Measurements from ENCODE around the gene BORCS6. TPM values are rescaled to one million over a fixed set of nuclear protein-coding genes. Genes with fewer than 3 reads are reported as not detected.

BORCS6 gene
- total and polyA plus RNA-seq, 9 of the 15 experiments (the other 6 are each of a cell fraction or from before 2014, with no cell fraction given) = 0.01 to 7.4 (median 2.3) TPM

DNA sequence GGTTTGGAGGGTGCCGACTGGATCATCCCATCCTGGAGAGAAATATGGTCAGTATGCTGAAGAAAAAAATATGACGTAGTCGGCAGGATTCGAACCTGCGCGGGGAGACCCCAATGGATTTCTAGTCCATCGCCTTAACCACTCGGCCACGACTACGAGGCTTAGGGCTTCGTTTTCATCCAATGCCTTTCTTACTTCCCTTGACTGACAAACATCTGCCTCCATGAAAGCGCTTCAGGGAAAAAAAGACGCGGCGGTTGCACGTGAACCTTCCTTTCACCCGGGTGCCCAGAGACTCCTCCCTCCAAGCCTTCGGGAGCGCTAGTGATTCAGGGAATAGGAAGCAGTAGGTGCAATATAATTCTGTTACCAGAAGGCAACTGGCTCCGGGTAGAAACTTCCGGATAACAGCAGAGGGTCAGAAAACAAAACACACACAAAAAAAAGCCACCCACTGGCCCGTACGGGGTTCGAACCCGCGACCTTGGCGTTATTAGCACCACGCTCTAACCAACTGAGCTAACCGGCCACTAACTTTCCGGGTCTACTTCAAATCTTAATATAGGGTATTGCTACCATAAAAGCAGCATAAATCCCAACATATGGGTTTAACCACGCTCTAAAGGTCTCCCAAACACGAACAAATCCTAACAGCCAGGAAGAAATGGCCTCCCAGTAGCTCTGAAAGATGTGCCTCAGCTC, 36.7 kb upstream of the BORCS6 start (continued):
- TF ChIP-seq ZNF212 (CRISPR knock-in tag; IDR thresholded peaks at IDR 0.05) = no peak
- no peak for TF ChIP-seq TRIM28 (IDR thresholded peaks at IDR 0.05)
- TF ChIP-seq, protein P1, sequence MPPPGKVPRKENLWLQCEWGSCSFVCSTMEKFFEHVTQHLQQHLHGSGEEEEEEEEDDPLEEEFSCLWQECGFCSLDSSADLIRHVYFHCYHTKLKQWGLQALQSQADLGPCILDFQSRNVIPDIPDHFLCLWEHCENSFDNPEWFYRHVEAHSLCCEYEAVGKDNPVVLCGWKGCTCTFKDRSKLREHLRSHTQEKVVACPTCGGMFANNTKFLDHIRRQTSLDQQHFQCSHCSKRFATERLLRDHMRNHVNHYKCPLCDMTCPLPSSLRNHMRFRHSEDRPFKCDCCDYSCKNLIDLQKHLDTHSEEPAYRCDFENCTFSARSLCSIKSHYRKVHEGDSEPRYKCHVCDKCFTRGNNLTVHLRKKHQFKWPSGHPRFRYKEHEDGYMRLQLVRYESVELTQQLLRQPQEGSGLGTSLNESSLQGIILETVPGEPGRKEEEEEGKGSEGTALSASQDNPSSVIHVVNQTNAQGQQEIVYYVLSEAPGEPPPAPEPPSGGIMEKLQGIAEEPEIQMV (tag; conservative IDR thresholded peaks at IDR 0.05; ENCODE audit: low read depth) = no peak
- TF ChIP-seq, protein P2, sequence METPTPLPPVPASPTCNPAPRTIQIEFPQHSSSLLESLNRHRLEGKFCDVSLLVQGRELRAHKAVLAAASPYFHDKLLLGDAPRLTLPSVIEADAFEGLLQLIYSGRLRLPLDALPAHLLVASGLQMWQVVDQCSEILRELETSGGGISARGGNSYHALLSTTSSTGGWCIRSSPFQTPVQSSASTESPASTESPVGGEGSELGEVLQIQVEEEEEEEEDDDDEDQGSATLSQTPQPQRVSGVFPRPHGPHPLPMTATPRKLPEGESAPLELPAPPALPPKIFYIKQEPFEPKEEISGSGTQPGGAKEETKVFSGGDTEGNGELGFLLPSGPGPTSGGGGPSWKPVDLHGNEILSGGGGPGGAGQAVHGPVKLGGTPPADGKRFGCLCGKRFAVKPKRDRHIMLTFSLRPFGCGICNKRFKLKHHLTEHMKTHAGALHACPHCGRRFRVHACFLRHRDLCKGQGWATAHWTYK (CRISPR knock-in tag; IDR thresholded peaks at IDR 0.05) = no peak
- TF ChIP-seq, protein P3, sequence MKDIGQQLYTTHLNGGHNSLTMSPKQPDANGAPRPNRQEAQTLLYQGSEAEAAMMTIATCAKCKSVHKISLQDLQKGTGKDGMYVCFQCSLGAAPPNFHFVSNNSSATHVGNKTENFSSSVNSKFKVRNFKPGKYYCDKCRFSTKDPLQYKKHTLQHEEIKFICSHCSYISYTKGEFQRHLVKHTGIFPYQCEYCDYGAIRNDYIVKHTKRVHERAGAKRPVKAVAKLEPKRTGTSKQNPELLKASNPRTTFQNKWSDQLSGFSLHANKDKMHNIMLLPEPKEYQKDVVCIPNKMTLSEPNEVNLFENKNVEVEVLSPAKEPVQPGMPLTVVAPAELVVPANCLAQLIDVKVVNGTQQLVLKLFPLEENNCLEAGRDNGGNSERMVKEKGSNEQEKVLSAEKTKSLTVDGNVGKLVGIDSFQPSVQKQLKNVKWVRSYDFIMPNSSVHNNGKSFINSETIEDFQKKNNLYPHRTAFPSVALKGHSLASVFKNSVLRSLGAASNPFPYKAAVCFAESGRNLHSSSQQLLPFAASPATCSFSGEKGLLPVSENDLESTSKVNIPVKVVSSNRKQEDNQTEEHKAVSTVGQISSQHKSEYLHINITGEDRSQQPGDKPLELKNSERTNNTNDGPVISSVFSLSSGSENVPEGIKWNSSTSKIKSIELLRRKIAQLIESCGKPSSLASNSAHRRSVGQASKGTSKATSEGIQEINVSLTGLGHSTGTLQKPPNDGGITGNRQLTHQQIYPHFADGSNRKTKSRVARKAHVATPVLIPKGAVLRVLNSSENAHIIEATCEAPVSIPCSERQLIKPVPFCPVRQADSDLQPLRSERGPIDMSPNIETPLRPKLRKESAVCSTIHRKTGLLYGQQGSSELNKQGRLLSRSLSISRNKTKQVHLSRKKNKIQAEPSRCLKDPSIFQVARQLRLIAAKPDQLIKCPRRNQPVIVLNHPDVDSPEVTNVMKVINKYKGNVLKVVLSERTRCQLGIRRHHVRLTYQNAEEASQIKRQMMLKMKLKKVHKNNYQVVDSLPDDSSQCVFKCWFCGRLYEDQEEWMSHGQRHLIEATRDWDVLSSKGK (CRISPR knock-in tag; IDR thresholded peaks at IDR 0.05) = no peak
- peak; percentile 88 for TF ChIP-seq BHLHE40 (IDR thresholded peaks at IDR 0.05; ENCODE audit: low read length)
- no peak for TF ChIP-seq ZNF778 (CRISPR knock-in tag; IDR thresholded peaks at IDR 0.05)
- TF ChIP-seq, protein P4, sequence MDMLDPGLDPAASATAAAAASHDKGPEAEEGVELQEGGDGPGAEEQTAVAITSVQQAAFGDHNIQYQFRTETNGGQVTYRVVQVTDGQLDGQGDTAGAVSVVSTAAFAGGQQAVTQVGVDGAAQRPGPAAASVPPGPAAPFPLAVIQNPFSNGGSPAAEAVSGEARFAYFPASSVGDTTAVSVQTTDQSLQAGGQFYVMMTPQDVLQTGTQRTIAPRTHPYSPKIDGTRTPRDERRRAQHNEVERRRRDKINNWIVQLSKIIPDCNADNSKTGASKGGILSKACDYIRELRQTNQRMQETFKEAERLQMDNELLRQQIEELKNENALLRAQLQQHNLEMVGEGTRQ (CRISPR knock-in tag; IDR thresholded peaks at IDR 0.05) = no peak
- TF ChIP-seq FOXJ2 (tag; IDR thresholded peaks at IDR 0.05) = peak; percentile 19; the same call in 1 of the 2 replicates
- no peak for TF ChIP-seq ETS2 (tag; IDR thresholded peaks at IDR 0.05; ENCODE audit: borderline replicate concordance, poor library complexity, severe bottlenecking)
- no peak for TF ChIP-seq HDAC8 (tag; IDR thresholded peaks at IDR 0.05)
- no peak for TF ChIP-seq SREBF2 (CRISPR knock-in tag; IDR thresholded peaks at IDR 0.05)
- 0 out of 2 replicates have a peak, but pooled peaks have one; percentile 32 for TF ChIP-seq RBFOX2 (IDR thresholded peaks at IDR 0.05; ENCODE audit: low read depth, low read length)
- no peak for TF ChIP-seq ZNF696 (CRISPR knock-in tag; conservative IDR thresholded peaks at IDR 0.05)
- peak; percentile 79; the same call in 1 of the 2 replicates for TF ChIP-seq PHTF2 (CRISPR knock-in tag; IDR thresholded peaks at IDR 0.05)
- TF ChIP-seq C11orf30 (IDR thresholded peaks at IDR 0.05; ENCODE audit: low read depth) = no peak
- TF ChIP-seq NR4A1 (CRISPR knock-in tag; IDR thresholded peaks at IDR 0.05) = no peak
- TF ChIP-seq NR4A1 (tag; IDR thresholded peaks at IDR 0.05) = no peak
- TF ChIP-seq, protein P5, sequence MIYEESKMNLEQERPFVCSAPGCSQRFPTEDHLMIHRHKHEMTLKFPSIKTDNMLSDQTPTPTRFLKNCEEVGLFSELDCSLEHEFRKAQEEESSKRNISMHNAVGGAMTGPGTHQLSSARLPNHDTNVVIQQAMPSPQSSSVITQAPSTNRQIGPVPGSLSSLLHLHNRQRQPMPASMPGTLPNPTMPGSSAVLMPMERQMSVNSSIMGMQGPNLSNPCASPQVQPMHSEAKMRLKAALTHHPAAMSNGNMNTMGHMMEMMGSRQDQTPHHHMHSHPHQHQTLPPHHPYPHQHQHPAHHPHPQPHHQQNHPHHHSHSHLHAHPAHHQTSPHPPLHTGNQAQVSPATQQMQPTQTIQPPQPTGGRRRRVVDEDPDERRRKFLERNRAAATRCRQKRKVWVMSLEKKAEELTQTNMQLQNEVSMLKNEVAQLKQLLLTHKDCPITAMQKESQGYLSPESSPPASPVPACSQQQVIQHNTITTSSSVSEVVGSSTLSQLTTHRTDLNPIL (CRISPR knock-in tag; IDR thresholded peaks at IDR 0.05) = peak; percentile 74; the same call in 1 of the 2 replicates
